GM23248 (cell line): ENCODE data around the gene SEMA3D. TPM values are rescaled to one million over a fixed set of nuclear protein-coding genes. Genes with fewer than 3 reads are reported as not detected.

Experiments used
- DNase-seq: peaks from one replicate; pipeline ENCODE4 v3.0.0-alpha.2; 2015
- H2AFZ ChIP-seq: fragments of 200-600 bp; sonication (generic); 2 replicates; pipeline ENCODE4 v1.6.1; 2016; ENCODE audit warnings: antibody characterized with exemption
- H3F3A ChIP-seq: fragments of 200-600 bp; sonication (generic); 2 replicates; pipeline ENCODE4 v1.6.1; 2016; ENCODE audit warnings: mild to moderate bottlenecking, antibody characterized with exemption, mixed run types; ENCODE audit not compliant: insufficient read depth
- H3K27ac ChIP-seq: fragments of 200-600 bp; sonication (generic); 2 replicates; pipeline ENCODE4 v1.5.1; 2016; ENCODE audit warnings: mild to moderate bottlenecking
- H3K27me3 ChIP-seq: fragments of 200-600 bp; sonication (generic); replicated peaks from 2 replicates; pipeline ENCODE4 v1.6.1; 2016; ENCODE audit warnings: mild to moderate bottlenecking; ENCODE audit not compliant: insufficient read depth
- H3K36me3 ChIP-seq: fragments of 200-600 bp; sonication (generic); 2 replicates; pipeline ENCODE4 v1.6.1; 2016; ENCODE audit warnings: low read depth, mild to moderate bottlenecking
- H3K4me1 ChIP-seq: fragments of 200-600 bp; sonication (generic); 2 replicates; pipeline ENCODE4 v1.6.1; 2016; ENCODE audit warnings: mild to moderate bottlenecking; ENCODE audit not compliant: insufficient read depth
- H3K4me2 ChIP-seq: fragments of 200-600 bp; sonication (generic); one replicate; pipeline ENCODE4 v1.6.1; 2016; ENCODE audit warnings: mild to moderate bottlenecking; ENCODE audit not compliant: unreplicated experiment
- H3K4me3 ChIP-seq: fragments of 200-600 bp; sonication (generic); 2 replicates; pipeline ENCODE4 v1.5.1; 2016; ENCODE audit warnings: mild to moderate bottlenecking
- H3K79me2 ChIP-seq: fragments of 200-600 bp; sonication (generic); 2 replicates; pipeline ENCODE4 v1.6.1; 2016; ENCODE audit warnings: mild to moderate bottlenecking; ENCODE audit not compliant: insufficient read depth
- H3K9ac ChIP-seq: fragments of 200-600 bp; sonication (generic); 2 replicates; pipeline ENCODE4 v1.6.1; 2016; ENCODE audit warnings: mild to moderate bottlenecking
- H3K9me2 ChIP-seq: fragments of 200-600 bp; sonication (generic); 2 replicates; pipeline ENCODE4 v1.6.1; 2016; ENCODE audit warnings: mixed run types, mild to moderate bottlenecking, moderate library complexity; ENCODE audit not compliant: insufficient read depth
- H3K9me3 ChIP-seq: fragments of 200-600 bp; sonication (generic); one replicate; pipeline ENCODE4 v1.6.1; 2017; ENCODE audit warnings: low read depth
- H4K20me1 ChIP-seq: fragments of 200-600 bp; sonication (generic); 2 replicates; pipeline ENCODE4 v1.6.0; 2016; ENCODE audit not compliant: insufficient read depth
- EZH2 ChIP-seq: fragments of 200-600 bp; sonication (generic); IDR thresholded peaks from 2 replicates; pipeline ENCODE4 v1.6.1; 2018; ENCODE audit warnings: antibody characterized with exemption, mild to moderate bottlenecking; ENCODE audit not compliant: insufficient read depth, poor library complexity, severe bottlenecking
- EZH2phosphoT487 ChIP-seq: fragments of 200-600 bp; sonication (generic); IDR thresholded peaks from 2 replicates; pipeline ENCODE4 v1.6.1; 2018; ENCODE audit warnings: antibody characterized with exemption, moderate library complexity, mild to moderate bottlenecking, low read depth; ENCODE audit not compliant: insufficient read depth
- WGBS, 2 experiments: methylation state at CpG; one replicate each; pipeline ENCODE4 v1.1.6; 2015 to 2017; ENCODE audit warnings: low lambda C conversion rate in 2 of 2, low coverage in 1 of 2; ENCODE audit errors: missing lambda C conversion rate in 2 of 2; 5-methylcytosine and 5-hydroxymethylcytosine counted together
- in situ Hi-C: fragments of 300-500 bp; cut with MboI; formaldehyde crosslinking; loops from 2 replicates; pipeline ENCODE4 v1.15.0; 2020
- polyA plus RNA-seq: library from polyadenylated mRNA; unstranded; fragments of >200 nt; fragmentation: Nextera tagmentation; extraction: Ambion mirVana; gene quantifications from 2 replicates; pipeline ENCODE4 v1.2.1, GENCODE V29; 2016
- total RNA-seq: library from RNA; depleted of rRNA; stranded (reverse); fragments of >200 nt; shearing (Covaris generic); gene quantifications from 2 replicates; pipeline ENCODE4 v1.2.3, GENCODE V29; 2014

Gene SEMA3D
- total and polyA plus RNA-seq, 2 experiments from 2014 or later = 4.0 to 6.6 TPM

DNA sequence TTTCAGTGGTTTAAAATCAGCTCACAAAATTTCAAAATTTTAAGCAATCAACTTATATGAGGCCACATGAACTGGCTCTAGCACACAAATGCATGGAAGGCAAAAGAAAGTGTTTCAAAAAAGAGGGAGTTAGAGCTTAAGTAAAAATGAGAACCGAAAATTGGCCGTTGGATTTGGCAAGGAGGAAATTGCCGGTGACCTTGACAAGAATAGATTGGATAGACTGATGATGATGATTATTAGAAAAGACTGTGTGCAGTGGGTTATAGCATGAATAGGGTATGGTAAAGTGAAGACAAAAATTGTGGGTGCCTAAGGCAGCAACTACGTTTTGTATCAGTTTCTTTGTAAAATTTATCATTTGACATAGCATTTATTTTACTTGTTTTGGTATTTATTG, 175.7 kb downstream of the SEMA3D start:
- H3K27ac ChIP-seq = no peak overlapping the region
- no peaks in the 10 kb centered on the region for H3K36me3 ChIP-seq

GRCh38 chr7:85010306-85010705, 176.6 kb downstream of the SEMA3D start:
- Histone ChIP-seq H3K4me1 (no peaks in the 10 kb centered on the region), H3K9me3 (no peaks in the 10 kb centered on the region), H3K27me3 (no peaks in the 10 kb centered on the region), H3K79me2 (no peaks in the 10 kb centered on the region), H3K4me2 (no peak overlapping the region), H3K36me3 (no peaks in the 10 kb centered on the region), H3K9ac (no peak overlapping the region), H3K4me3 (no peak overlapping the region), H4K20me1 (no peaks in the 10 kb centered on the region), H3K9me2 (no peaks in the 10 kb centered on the region), H3K27ac (no peak overlapping the region), H3F3A (no peaks in the 10 kb centered on the region), H2AFZ (no peak overlapping the region)
- no peak for DNase-seq
- TF ChIP-seq EZH2phosphoT487 (no peak), EZH2 (no peak)
- in situ Hi-C loops = no loop called here

More for the DNA sequence above, 175.7 kb downstream of the SEMA3D start:
- in situ Hi-C loops = no loop called here
- Histone ChIP-seq H3F3A (no peaks in the 10 kb centered on the region), H3K4me3 (no peak overlapping the region), H2AFZ (no peak overlapping the region), H3K9me3 (no peaks in the 10 kb centered on the region), H4K20me1 (no peaks in the 10 kb centered on the region), H3K4me1 (no peaks in the 10 kb centered on the region), H3K4me2 (no peak overlapping the region), H3K9ac (no peak overlapping the region), H3K79me2 (no peaks in the 10 kb centered on the region), H3K9me2 (no peaks in the 10 kb centered on the region), H3K27me3 (no peaks in the 10 kb centered on the region)
- DNase-seq = no peak
- 94 to 98% methylated on average over 4 of the region's 4 CpGs for WGBS, 2 experiments
- no peak for TF ChIP-seq EZH2
- no peak for TF ChIP-seq EZH2phosphoT487

GRCh38 chr7:85006754-85007153, 180.1 kb downstream of the SEMA3D start:
- TF ChIP-seq EZH2 (no peak), EZH2phosphoT487 (no peak)
- WGBS, 2 experiments = 53 to 66% methylated on average over 1 of the region's 1 CpG
- Histone ChIP-seq H3K4me1 (peaks cover 11% of the 10 kb centered on the region; the same call in 1 of the 2 replicates), H3K9me3 (no peaks in the 10 kb centered on the region), H3K36me3 (no peaks in the 10 kb centered on the region), H3K9ac (no peak overlapping the region), H4K20me1 (no peaks in the 10 kb centered on the region), H3K4me2 (no peak overlapping the region), H3K4me3 (no peak overlapping the region), H3K79me2 (no peaks in the 10 kb centered on the region), H3K27me3 (no peaks in the 10 kb centered on the region), H3K9me2 (no peaks in the 10 kb centered on the region), H3F3A (no peaks in the 10 kb centered on the region), H3K27ac (no peak overlapping the region), H2AFZ (no peak overlapping the region)
- DNase-seq = no peak
- in situ Hi-C loops = no loop called here

- H3F3A ChIP-seq = no peaks in the 10 kb centered on the region
- no peaks in the 10 kb centered on the region for H3K9me3 ChIP-seq
- H3K27ac ChIP-seq = 0 out of 2 replicates have a peak overlapping the region, but pooled peaks have one; percentile 7
- H3K4me3 ChIP-seq = no peak overlapping the region
- no peaks in the 10 kb centered on the region for H3K79me2 ChIP-seq
- TF ChIP-seq EZH2 (no peak), EZH2phosphoT487 (no peak)
- in situ Hi-C loops = no loop called here
- H3K27me3 ChIP-seq = no peaks in the 10 kb centered on the region
- peaks cover 11% of the 10 kb centered on the region; the same call in 1 of the 2 replicates for H3K4me1 ChIP-seq
- peak overlapping the region; percentile 40 for H2AFZ ChIP-seq
- peak; percentile 52 for DNase-seq
- no peaks in the 10 kb centered on the region for H3K36me3 ChIP-seq
- H3K9ac ChIP-seq = no peak overlapping the region
- 0 to 6% methylated on average over 2 of the region's 2 CpGs for WGBS, 2 experiments
- no peak overlapping the region for H3K4me2 ChIP-seq
- no peaks in the 10 kb centered on the region for H4K20me1 ChIP-seq
- H3K9me2 ChIP-seq = no peaks in the 10 kb centered on the region
Measured at GRCh38 chr7:85004402-85004801, 182.5 kb downstream of the SEMA3D start.
